ENCODE results near the gene NEK11. TPM values are rescaled to one million over a fixed set of nuclear protein-coding genes. Genes with fewer than 3 reads are reported as not detected.
A peak's percentile ranks its signal among the peaks of the same experiment; 100 is the strongest.
"Not testable (repeated sequence)": the region's sequence is repeated elsewhere in the genome, so short reads cannot be mapped to it uniquely, and the experiment has no call there.

The NEK11 gene
- total and polyA plus RNA-seq, 4 donors = 2.4 to 14.5 (median 4.5) TPM

- intact Hi-C loops (cut with DNase I); H3K27ac ChIP-seq (ENCODE audit: low read depth in 1 of 2, low read length in 2 of 2); H3K27me3 ChIP-seq (ENCODE audit: control insufficient read depth in 1 of 2, insufficient read depth in 2 of 2, low read length in 1 of 2); H3K9me3 ChIP-seq (ENCODE audit: control insufficient read depth, low read length); H3K4me1 ChIP-seq (ENCODE audit: control insufficient read depth in 1 of 2, insufficient read depth in 2 of 2, low read length in 2 of 2); H3K36me3 ChIP-seq (ENCODE audit: control insufficient read depth in 1 of 2, insufficient read depth in 2 of 2, low read length in 1 of 2); H3K4me3 ChIP-seq (ENCODE audit: low read length in 2 of 2): not testable (repeated sequence)
- ATAC-seq (ENCODE audit: low FRiP score) (peak; percentile 30), DNase-seq (peak; percentile 69 to 70)
- 90 to 91% methylated on average over 7 of the region's 7 CpGs for WGBS, 2 donors
Observed at GRCh38 chr3:131361066-131361463, 334.4 kb downstream of the NEK11 start.

DNA sequence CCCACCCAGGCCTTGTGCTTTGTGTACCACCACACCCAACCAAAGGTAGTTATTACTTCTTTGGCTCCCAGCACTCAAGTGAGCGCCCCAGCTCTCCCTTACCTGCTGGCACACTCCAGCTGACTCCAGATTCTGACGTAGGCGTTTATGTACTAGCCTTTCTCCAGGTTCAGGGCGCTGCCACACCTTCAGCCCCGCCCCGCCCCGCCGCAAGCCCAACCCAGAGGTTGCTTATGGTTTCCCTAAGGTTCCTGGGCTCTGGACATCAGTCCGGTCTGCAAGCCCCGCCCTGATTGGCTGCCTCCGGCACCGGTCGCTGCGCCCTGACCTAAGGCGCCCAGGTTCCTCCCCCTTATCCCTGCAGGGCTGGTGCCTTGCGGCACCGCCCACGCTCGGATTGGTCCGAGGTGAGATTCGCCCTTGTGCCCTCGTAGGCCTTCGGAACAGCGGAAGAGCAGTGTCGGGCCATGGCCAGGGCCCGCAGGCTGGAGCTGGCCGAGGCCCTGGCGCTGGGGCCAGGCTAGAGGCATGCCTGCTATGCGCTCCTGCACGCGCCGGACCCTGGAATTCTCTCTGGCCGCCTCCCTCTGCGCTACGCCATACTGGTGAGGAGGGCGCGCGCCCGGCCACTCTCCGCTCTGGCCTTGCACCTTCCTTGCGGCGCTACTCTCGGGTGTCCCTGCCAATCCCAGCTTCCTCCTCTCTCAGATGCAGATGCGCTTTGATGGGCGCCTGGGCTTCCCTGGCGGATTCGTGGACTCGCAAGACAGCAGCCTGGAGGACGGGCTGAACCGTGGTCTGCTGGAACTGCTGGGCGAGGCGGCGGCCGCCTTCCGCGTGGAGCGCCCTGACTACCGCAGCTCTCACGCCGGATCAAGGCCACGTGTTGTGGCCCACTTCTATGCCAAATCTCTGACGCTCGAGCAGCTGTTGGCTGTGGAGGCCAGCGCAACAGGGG is 335.1 kb downstream of the NEK11 start:
- intact Hi-C loops (cut with DNase I) = loop anchor here in 1 of 2 donors (2.0 kb wide), 1 partner anchor 19 kb away; the partner anchor contains the start of gene NUDT16
- DNase-seq = peak; percentile 91
- 6% methylated on average over 63 to 64 of the region's 64 CpGs for WGBS, 2 donors

DNA sequence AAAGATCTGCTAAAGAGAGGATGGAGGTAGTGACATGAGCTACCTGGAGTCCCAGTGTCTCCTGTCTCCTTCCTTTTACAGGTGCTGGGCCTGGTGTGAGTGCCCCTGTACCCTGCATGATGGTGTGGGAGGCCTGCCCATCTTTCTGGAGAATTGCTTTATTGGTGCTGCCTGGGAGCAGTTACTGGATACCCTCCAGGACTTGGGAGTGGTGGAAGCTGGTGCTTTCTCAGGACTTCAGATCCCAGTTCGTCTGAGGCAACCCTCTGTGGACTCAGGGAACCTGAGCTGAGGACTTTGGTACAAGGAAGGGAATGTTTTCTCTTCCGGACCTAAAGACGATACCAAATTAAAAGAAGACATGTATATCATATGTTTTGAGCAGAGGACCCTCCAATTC is 336.6 kb downstream of the NEK11 start:
- Histone ChIP-seq H3K27me3 (ENCODE audit: control insufficient read depth in 1 of 2, insufficient read depth in 2 of 2, low read length in 1 of 2) (no peaks in the 10 kb centered on the region), H3K36me3 (ENCODE audit: control insufficient read depth in 1 of 2, insufficient read depth in 2 of 2, low read length in 1 of 2) (no peaks in the 10 kb centered on the region), H3K27ac (ENCODE audit: low read depth in 1 of 2, low read length in 2 of 2) (no peak overlapping the region), H3K4me3 (ENCODE audit: low read length in 2 of 2) (no peak overlapping the region), H3K9me3 (ENCODE audit: control insufficient read depth, low read length) (no peaks in the 10 kb centered on the region), H3K4me1 (ENCODE audit: control insufficient read depth in 1 of 2, insufficient read depth in 2 of 2, low read length in 2 of 2) (no peaks in the 10 kb centered on the region)
- intact Hi-C loops (cut with DNase I) = loop anchor here in 1 of 2 donors (2.0 kb wide), 1 partner anchor 18 kb away; the partner anchor contains the start of gene NUDT16
- 92 to 95% methylated on average over 3 of the region's 3 CpGs for WGBS, 2 donors
- no peak for DNase-seq
- ATAC-seq (ENCODE audit: low FRiP score) = no peak

More for the DNA sequence above, 335.1 kb downstream of the NEK11 start:
- Histone ChIP-seq H3K27me3 (ENCODE audit: control insufficient read depth in 1 of 2, insufficient read depth in 2 of 2, low read length in 1 of 2) (no peaks in the 10 kb centered on the region), H3K4me3 (ENCODE audit: low read length in 2 of 2) (peak overlapping the region in 1 of 2 donors; percentile 56), H3K4me1 (ENCODE audit: control insufficient read depth in 1 of 2, insufficient read depth in 2 of 2, low read length in 2 of 2) (no peaks in the 10 kb centered on the region), H3K36me3 (ENCODE audit: control insufficient read depth in 1 of 2, insufficient read depth in 2 of 2, low read length in 1 of 2) (no peaks in the 10 kb centered on the region), H3K9me3 (ENCODE audit: control insufficient read depth, low read length) (no peaks in the 10 kb centered on the region), H3K27ac (ENCODE audit: low read depth in 1 of 2, low read length in 2 of 2) (peak overlapping the region in 1 of 2 donors; percentile 23)
- ATAC-seq (ENCODE audit: low FRiP score) = peak; percentile 91

GRCh38 chr3:131370935-131371687 is 344.4 kb downstream of the NEK11 start:
- WGBS, 2 donors = 79 to 87% methylated on average over 10 of the region's 10 CpGs
- no peaks in the 10 kb centered on the region for H3K4me1 ChIP-seq (ENCODE audit: control insufficient read depth in 1 of 2, insufficient read depth in 2 of 2, low read length in 2 of 2)
- intact Hi-C loops (cut with DNase I) = no loop called here
- H3K27ac ChIP-seq (ENCODE audit: low read depth in 1 of 2, low read length in 2 of 2) = no peak overlapping the region
- H3K36me3 ChIP-seq (ENCODE audit: control insufficient read depth in 1 of 2, insufficient read depth in 2 of 2, low read length in 1 of 2) = peaks cover 3 to 4% of the 10 kb centered on the region in 2 donors
- DNase-seq (no peak), ATAC-seq (ENCODE audit: low FRiP score) (peak; percentile 38)
- H3K4me3 ChIP-seq (ENCODE audit: low read length in 2 of 2) = no peak overlapping the region
- H3K9me3 ChIP-seq (ENCODE audit: control insufficient read depth, low read length) = no peaks in the 10 kb centered on the region
- no peaks in the 10 kb centered on the region for H3K27me3 ChIP-seq (ENCODE audit: control insufficient read depth in 1 of 2, insufficient read depth in 2 of 2, low read length in 1 of 2)

DNA sequence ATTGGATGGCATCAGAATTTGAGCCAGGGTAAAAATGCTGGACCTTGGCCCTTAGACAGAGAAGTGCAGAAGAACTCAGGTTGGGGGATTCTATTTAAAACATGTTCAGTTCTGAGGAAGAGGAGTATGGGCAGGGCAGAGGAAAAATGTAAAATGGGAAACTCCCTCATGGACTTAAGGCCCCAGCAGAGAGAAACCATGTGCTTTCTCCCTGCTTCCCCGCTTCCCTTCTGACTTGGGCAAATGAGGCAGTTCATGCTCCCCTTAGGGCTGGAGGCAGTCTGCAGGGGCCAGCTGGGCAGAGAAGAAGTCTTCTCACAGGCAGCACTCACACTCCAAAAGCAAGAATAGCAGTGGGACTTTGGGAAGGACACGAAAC is 345.0 kb downstream of the NEK11 start:
- ATAC-seq (ENCODE audit: low FRiP score) = no peak
- H3K4me1 ChIP-seq (ENCODE audit: control insufficient read depth in 1 of 2, insufficient read depth in 2 of 2, low read length in 2 of 2) = no peaks in the 10 kb centered on the region
- intact Hi-C loops (cut with DNase I) = no loop called here
- WGBS, 2 donors = 91 to 95% methylated on average over 2 of the region's 2 CpGs
- no peak for DNase-seq
- H3K27ac ChIP-seq (ENCODE audit: low read depth in 1 of 2, low read length in 2 of 2) = no peak overlapping the region
- H3K36me3 ChIP-seq (ENCODE audit: control insufficient read depth in 1 of 2, insufficient read depth in 2 of 2, low read length in 1 of 2) = peaks cover 3 to 4% of the 10 kb centered on the region in 2 donors
- no peak overlapping the region for H3K4me3 ChIP-seq (ENCODE audit: low read length in 2 of 2)
- H3K27me3 ChIP-seq (ENCODE audit: control insufficient read depth in 1 of 2, insufficient read depth in 2 of 2, low read length in 1 of 2) = no peaks in the 10 kb centered on the region
- H3K9me3 ChIP-seq (ENCODE audit: control insufficient read depth, low read length) = no peaks in the 10 kb centered on the region

GRCh38 chr3:131374741-131375140 is 348.1 kb downstream of the NEK11 start:
- no peak for DNase-seq
- no peak for ATAC-seq (ENCODE audit: low FRiP score)
- 98 to 100% methylated on average over 2 of the region's 2 CpGs for WGBS, 2 donors
- peaks cover 0 to 4% of the 10 kb centered on the region in 2 donors for H3K4me1 ChIP-seq (ENCODE audit: control insufficient read depth in 1 of 2, insufficient read depth in 2 of 2, low read length in 2 of 2)
- no peak overlapping the region for H3K4me3 ChIP-seq (ENCODE audit: low read length in 2 of 2)
- no peaks in the 10 kb centered on the region for H3K9me3 ChIP-seq (ENCODE audit: control insufficient read depth, low read length)
- H3K36me3 ChIP-seq (ENCODE audit: control insufficient read depth in 1 of 2, insufficient read depth in 2 of 2, low read length in 1 of 2) = peaks cover 3 to 4% of the 10 kb centered on the region in 2 donors
- no peak overlapping the region for H3K27ac ChIP-seq (ENCODE audit: low read depth in 1 of 2, low read length in 2 of 2)
- intact Hi-C loops (cut with DNase I) = no loop called here
- H3K27me3 ChIP-seq (ENCODE audit: control insufficient read depth in 1 of 2, insufficient read depth in 2 of 2, low read length in 1 of 2) = no peaks in the 10 kb centered on the region

DNA sequence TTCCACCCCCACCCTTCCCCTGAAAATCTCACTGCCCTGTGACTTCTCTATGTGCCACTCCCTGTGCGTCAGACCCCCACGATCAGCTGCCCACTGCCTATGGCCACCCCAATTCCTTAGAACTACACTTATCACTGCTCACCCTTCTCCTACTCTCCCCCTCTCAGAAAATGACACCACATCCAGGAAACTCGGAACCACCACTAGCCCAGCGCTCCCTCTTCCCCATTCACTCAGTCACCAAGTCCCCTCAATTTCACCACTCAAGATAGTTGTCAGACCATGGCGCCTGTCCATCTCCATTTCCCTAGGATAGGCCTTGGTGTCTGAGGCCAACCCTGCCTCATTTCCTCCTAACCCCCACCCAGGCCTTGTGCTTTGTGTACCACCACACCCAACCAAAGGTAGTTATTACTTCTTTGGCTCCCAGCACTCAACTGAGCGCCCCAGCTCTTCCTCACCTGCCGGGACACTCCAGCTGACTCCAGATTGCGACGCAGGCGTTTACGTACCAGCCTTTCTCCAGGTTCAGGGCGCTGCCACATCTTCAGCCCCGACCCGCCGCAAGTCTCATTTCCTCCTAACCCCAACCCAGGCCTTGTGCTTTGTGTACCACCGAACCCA is 354.3 kb downstream of the NEK11 start:
- H3K4me3 ChIP-seq (ENCODE audit: low read length in 2 of 2) = peak overlapping the region; percentile 66 to 73
- peak; percentile 0 for ATAC-seq (ENCODE audit: low FRiP score)
- H3K9me3 ChIP-seq (ENCODE audit: control insufficient read depth, low read length); H3K4me1 ChIP-seq (ENCODE audit: control insufficient read depth in 1 of 2, insufficient read depth in 2 of 2, low read length in 2 of 2); H3K27me3 ChIP-seq (ENCODE audit: control insufficient read depth in 1 of 2, insufficient read depth in 2 of 2, low read length in 1 of 2); DNase-seq; H3K36me3 ChIP-seq (ENCODE audit: control insufficient read depth in 1 of 2, insufficient read depth in 2 of 2, low read length in 1 of 2): not testable (repeated sequence)
- intact Hi-C loops (cut with DNase I) = loop anchor here in 1 of 2 donors (2.0 to 10.0 kb wide), 2 partner anchors 18 to 114 kb away; no protein-coding TSS in a partner anchor
- H3K27ac ChIP-seq (ENCODE audit: low read depth in 1 of 2, low read length in 2 of 2) = peak overlapping the region in 1 of 2 donors; percentile 66
- 15 to 17% methylated on average over 16 of the region's 16 CpGs for WGBS, 2 donors

Measured in aorta (tissue), 5 donors.